GM19043 (cell line): ENCODE measurements around the gene ARID2.

Source experiments
- ATAC-seq: cut with Tn5 transposase; IDR thresholded peaks from one replicate; pipeline ENCODE4 v1.9.1; 2021; ENCODE audit warnings: low read depth; ENCODE audit not compliant: unreplicated experiment

Gene ARID2

GRCh38 chr12:45850302-45850701 is 120.8 kb downstream of the ARID2 start:
- ATAC-seq: no peak

- ATAC-seq: no peak
Observed at GRCh38 chr12:45852508-45852907, 123.0 kb downstream of the ARID2 start.

- no peak for ATAC-seq
Observed at GRCh38 chr12:45853550-45853949, 124.0 kb downstream of the ARID2 start.

- no peak for ATAC-seq
Observed at GRCh38 chr12:45863332-45863731, 133.8 kb downstream of the ARID2 start.

- ATAC-seq: no peak
Observed at GRCh38 chr12:45866299-45866698, 136.8 kb downstream of the ARID2 start.

- ATAC-seq: no peak
Observed at GRCh38 chr12:45872446-45872845, 142.9 kb downstream of the ARID2 start.

- ATAC-seq: no peak
Observed at GRCh38 chr12:45877069-45877468, 147.6 kb downstream of the ARID2 start.

GRCh38 chr12:45878630-45879255 is 149.2 kb downstream of the ARID2 start:
- ATAC-seq: no peak

- ATAC-seq: no peak
Observed at GRCh38 chr12:45879363-45879895, 149.9 kb downstream of the ARID2 start.

GRCh38 chr12:45880533-45880932 is 151.0 kb downstream of the ARID2 start:
- no peak for ATAC-seq

GRCh38 chr12:45883187-45883586 is 153.7 kb downstream of the ARID2 start:
- no peak for ATAC-seq

- no peak for ATAC-seq
Observed at GRCh38 chr12:45886685-45887084, 157.2 kb downstream of the ARID2 start.

- no peak for ATAC-seq
Observed at GRCh38 chr12:45887544-45887943, 158.0 kb downstream of the ARID2 start.

- ATAC-seq: no peak
Observed at GRCh38 chr12:45890276-45890675, 160.8 kb downstream of the ARID2 start.

GRCh38 chr12:45893240-45893639 is 163.7 kb downstream of the ARID2 start:
- no peak for ATAC-seq

GRCh38 chr12:45895961-45896360 is 166.5 kb downstream of the ARID2 start:
- no peak for ATAC-seq

GRCh38 chr12:45898094-45898493 is 168.6 kb downstream of the ARID2 start:
- no peak for ATAC-seq

GRCh38 chr12:45907955-45908354 is 178.4 kb downstream of the ARID2 start:
- ATAC-seq: peak; percentile 89

- ATAC-seq: no peak
Observed at GRCh38 chr12:45909041-45909713, 179.7 kb downstream of the ARID2 start.

GRCh38 chr12:45912774-45913173 is 183.3 kb downstream of the ARID2 start:
- no peak for ATAC-seq

GRCh38 chr12:45913631-45914030 is 184.1 kb downstream of the ARID2 start:
- no peak for ATAC-seq

GRCh38 chr12:45914090-45914489 is 184.6 kb downstream of the ARID2 start:
- no peak for ATAC-seq
